Mucosa of descending colon (tissue), 3 donors: Measurements from ENCODE around the gene PDE3B. TPM values are rescaled to one million over a fixed set of nuclear protein-coding genes. Genes with fewer than 3 reads are reported as not detected.

Experiments
- ATAC-seq: fragments of 200-7000 bp; cut with Tn5 transposase; one replicate; pipeline ENCODE4 v1.9.1; 2020; ENCODE audit warnings: mild to moderate bottlenecking, moderate library complexity
- DNase-seq, 3 donors: peaks; one replicate each; pipeline ENCODE4 v3.0.0-alpha.2; 2020
- H3K36me3 ChIP-seq: fragments of 200-600 bp; one replicate; pipeline ENCODE4 v1.8.0; 2021; ENCODE audit warnings: low read depth, mild to moderate bottlenecking
- H3K4me1 ChIP-seq: fragments of 200-600 bp; one replicate; pipeline ENCODE4 v1.8.0; 2021; ENCODE audit warnings: low read depth, mild to moderate bottlenecking
- H3K4me3 ChIP-seq: fragments of 200-600 bp; one replicate; pipeline ENCODE4 v1.8.0; 2021; ENCODE audit warnings: mild to moderate bottlenecking
- H3K9me3 ChIP-seq: fragments of 200-600 bp; one replicate; pipeline ENCODE4 v1.8.0; 2021; ENCODE audit warnings: mild to moderate bottlenecking
- CTCF ChIP-seq: fragments of 200-600 bp; IDR thresholded peaks from one replicate; pipeline ENCODE4 v1.8.0; 2022; ENCODE audit warnings: antibody characterized with exemption, mild to moderate bottlenecking
- intact Hi-C, 2 donors: fragments of 100-400 bp; cut with DNase I in 1 of 2; cut with micrococcal nuclease in 1 of 2; formaldehyde crosslinking; loops; one replicate each; pipeline versions ENCODE4 v1.11.0 to v1.11.1; 2022; cut with DNase I, micrococcal nuclease
- total RNA-seq, 3 donors: library from RNA; stranded (reverse); fragmentation: NEBNext Ultra II Directional in 2 of 3; extraction: Animal tissue kit (Norgen Biotek cat#: 25700) in 2 of 3; gene quantifications; one replicate each; pipeline versions ENCODE4 v1.2.1 to v1.2.4, GENCODE V29; 2021 to 2023
- donor health status: DM: no; HTN: no; CAD: no; lungs with moderate emphysema.
- donor health status: DM: no; HTN: no; CAD: no.
- donor health status: DM: no; HTN: yes; CAD: no.

PDE3B gene
- total RNA-seq, 3 donors from 2014 or later = 22.4 to 47.0 (median 25.9) TPM

GRCh38 chr11:14642873-14643696 is 519 bp upstream of the PDE3B start:
- no peak for ATAC-seq
- no peak for DNase-seq

GRCh38 chr11:14644226-14645014 is 816 bp downstream of the PDE3B start:
- peak; percentile 50 to 74 (median 73) for DNase-seq
- intact Hi-C loops = loop anchor here (5.0 to 10.0 kb wide), 2 partner anchors 100 to 102 kb away; no protein-coding TSS in a partner anchor
- no peaks in the 10 kb centered on the region for H3K9me3 ChIP-seq

More at GRCh38 chr11:14642873-14643696, 519 bp upstream of the PDE3B start:
- TF ChIP-seq CTCF = no peak
- peaks cover 25% of the 10 kb centered on the region for H3K4me1 ChIP-seq
- no peaks in the 10 kb centered on the region for H3K36me3 ChIP-seq
- peak overlapping the region; percentile 71 for H3K4me3 ChIP-seq
- intact Hi-C loops = loop anchor here in 1 of 2 donors (10.0 kb wide), 1 partner anchor 98 kb away; no protein-coding TSS in a partner anchor
- no peaks in the 10 kb centered on the region for H3K9me3 ChIP-seq

GRCh38 chr11:14645015-14645912 is 1.7 kb downstream of the PDE3B start:
- H3K9me3 ChIP-seq = no peaks in the 10 kb centered on the region
- peaks cover 25% of the 10 kb centered on the region for H3K4me1 ChIP-seq
- ATAC-seq (no peak), DNase-seq (peak in 1 of 3 donors; percentile 57)
- peak overlapping the region; percentile 71 for H3K4me3 ChIP-seq
- no peak for TF ChIP-seq CTCF
- no peaks in the 10 kb centered on the region for H3K36me3 ChIP-seq
- intact Hi-C loops = loop anchor here (5.0 to 10.0 kb wide), 2 partner anchors 100 to 103 kb away; no protein-coding TSS in a partner anchor

More at GRCh38 chr11:14644226-14645014, 816 bp downstream of the PDE3B start:
- peak; percentile 80 for ATAC-seq
- peak overlapping the region; percentile 71 for H3K4me3 ChIP-seq
- no peak for TF ChIP-seq CTCF
- no peaks in the 10 kb centered on the region for H3K36me3 ChIP-seq
- peaks cover 25% of the 10 kb centered on the region for H3K4me1 ChIP-seq

GRCh38 chr11:14645985-14646900 is 2.6 kb downstream of the PDE3B start:
- DNase-seq (no peak), ATAC-seq (no peak)
- Histone ChIP-seq H3K4me3 (peak overlapping the region; percentile 71), H3K36me3 (no peaks in the 10 kb centered on the region), H3K4me1 (peaks cover 25% of the 10 kb centered on the region), H3K9me3 (no peaks in the 10 kb centered on the region)
- intact Hi-C loops = loop anchor here (5.0 to 10.0 kb wide), 2 partner anchors 101 to 104 kb away; no protein-coding TSS in a partner anchor
- TF ChIP-seq CTCF = no peak
